Measurements from ENCODE around the gene CCNI2. TPM values are rescaled to one million over a fixed set of nuclear protein-coding genes. Genes with fewer than 3 reads are reported as not detected.
A peak's percentile ranks its signal among the peaks of the same experiment; 100 is the strongest.

CCNI2 gene
- total and polyA plus RNA-seq, 2 donors (not counting 3 experiments of a cell fraction or from before 2014, with no cell fraction given) = 0.25 to 0.53 TPM

DNA sequence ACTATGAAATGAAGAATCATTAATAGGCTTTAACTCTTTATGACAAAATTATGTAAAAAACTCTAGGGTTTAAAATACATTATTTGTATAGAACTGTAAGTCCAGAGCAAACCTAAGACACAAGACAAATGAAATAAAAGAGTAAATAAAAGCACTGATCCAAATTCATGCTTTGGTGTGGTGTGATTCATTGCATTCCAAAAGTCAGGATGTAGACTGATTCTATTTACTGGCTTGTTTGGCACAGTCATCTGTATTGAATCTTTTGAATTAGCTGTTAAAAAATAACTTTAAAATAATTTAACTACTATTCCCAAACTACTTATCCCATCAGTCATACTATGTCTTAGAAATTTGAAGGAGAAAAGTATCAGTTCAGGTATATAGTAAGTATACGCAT lies 42.4 kb upstream of the CCNI2 start:
- peak; percentile 4 for FAIRE-seq
- H3K4me2 ChIP-seq (ENCODE audit: insufficient read depth, low read length) = no peak overlapping the region
- no peaks in the 10 kb centered on the region for H3K36me3 ChIP-seq (ENCODE audit: control insufficient read depth in 2 of 2, extremely low read depth in 1 of 2, insufficient read depth in 2 of 2, low read length in 2 of 2)
- H3K9ac ChIP-seq (replicated peaks; ENCODE audit: extremely low read depth, insufficient read depth, low read length) = no peak overlapping the region
- POLR2A ChIA-PET = no interaction called here
- H3K79me2 ChIP-seq (ENCODE audit: control insufficient read depth, insufficient read depth, low read length) = no peaks in the 10 kb centered on the region
- H2AFZ ChIP-seq (ENCODE audit: low read depth, low read length) = no peak overlapping the region
- peaks cover 2% of the 10 kb centered on the region for H4K20me1 ChIP-seq (replicated peaks; ENCODE audit: control insufficient read depth, extremely low read depth, insufficient read depth, low read length)
- H3K4me1 ChIP-seq (ENCODE audit: control insufficient read depth, extremely low read depth, insufficient read depth, low read length) = peaks cover 13% of the 10 kb centered on the region
- DNase-seq (ENCODE audit: low read depth, low spot score) = peak; percentile 40
- dilution Hi-C loops (cut with MboI; ENCODE audit: extremely low pct_ligation_motif_present, low sequenced_read_pairs) (no loop called here), intact Hi-C loops (cut with micrococcal nuclease) (no loop called here)
- BruUV-seq (replicated peaks) = no TSS peak
- H3K4me3 ChIP-seq (replicated peaks in 1 of 3; ENCODE audit: insufficient read depth in 1 of 3, low read depth in 1 of 3, low read length in 3 of 3) = no peak overlapping the region
- peak overlapping the region; percentile 18 for H3K27ac ChIP-seq (ENCODE audit: insufficient read depth, low read depth, low read length)
- TF ChIP-seq, protein P1, sequence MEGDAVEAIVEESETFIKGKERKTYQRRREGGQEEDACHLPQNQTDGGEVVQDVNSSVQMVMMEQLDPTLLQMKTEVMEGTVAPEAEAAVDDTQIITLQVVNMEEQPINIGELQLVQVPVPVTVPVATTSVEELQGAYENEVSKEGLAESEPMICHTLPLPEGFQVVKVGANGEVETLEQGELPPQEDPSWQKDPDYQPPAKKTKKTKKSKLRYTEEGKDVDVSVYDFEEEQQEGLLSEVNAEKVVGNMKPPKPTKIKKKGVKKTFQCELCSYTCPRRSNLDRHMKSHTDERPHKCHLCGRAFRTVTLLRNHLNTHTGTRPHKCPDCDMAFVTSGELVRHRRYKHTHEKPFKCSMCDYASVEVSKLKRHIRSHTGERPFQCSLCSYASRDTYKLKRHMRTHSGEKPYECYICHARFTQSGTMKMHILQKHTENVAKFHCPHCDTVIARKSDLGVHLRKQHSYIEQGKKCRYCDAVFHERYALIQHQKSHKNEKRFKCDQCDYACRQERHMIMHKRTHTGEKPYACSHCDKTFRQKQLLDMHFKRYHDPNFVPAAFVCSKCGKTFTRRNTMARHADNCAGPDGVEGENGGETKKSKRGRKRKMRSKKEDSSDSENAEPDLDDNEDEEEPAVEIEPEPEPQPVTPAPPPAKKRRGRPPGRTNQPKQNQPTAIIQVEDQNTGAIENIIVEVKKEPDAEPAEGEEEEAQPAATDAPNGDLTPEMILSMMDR (IDR thresholded peaks at IDR 0.05; ENCODE audit: extremely low read depth in 1 of 2, insufficient read depth in 1 of 2, low read depth in 1 of 2, low read length in 2 of 2) = no peak
- TF ChIP-seq FOS (IDR thresholded peaks at IDR 0.05; ENCODE audit: borderline replicate concordance, insufficient read depth, low read length) = peak; percentile 31
- TF ChIP-seq POLR2AphosphoS5 (IDR thresholded peaks at IDR 0.05; ENCODE audit: insufficient read depth, low read depth, low read length) = no peak
- no peaks in the 10 kb centered on the region for H3K9me3 ChIP-seq (replicated peaks; ENCODE audit: control insufficient read depth, insufficient read depth, low read length)
- CTCF ChIA-PET = interaction anchor here (1.4 kb wide), 1 partner anchor 14 kb away, joined by 3 read pairs; no protein-coding TSS in a partner anchor
- H3K27me3 ChIP-seq (ENCODE audit: control insufficient read depth in 2 of 2, insufficient read depth in 2 of 2, low read length in 2 of 2) = no peaks in the 10 kb centered on the region
- peaks cover 2% of the 10 kb centered on the region for H3K9me1 ChIP-seq (replicated peaks; ENCODE audit: control insufficient read depth, extremely low read depth, insufficient read depth, low read length)

DNA sequence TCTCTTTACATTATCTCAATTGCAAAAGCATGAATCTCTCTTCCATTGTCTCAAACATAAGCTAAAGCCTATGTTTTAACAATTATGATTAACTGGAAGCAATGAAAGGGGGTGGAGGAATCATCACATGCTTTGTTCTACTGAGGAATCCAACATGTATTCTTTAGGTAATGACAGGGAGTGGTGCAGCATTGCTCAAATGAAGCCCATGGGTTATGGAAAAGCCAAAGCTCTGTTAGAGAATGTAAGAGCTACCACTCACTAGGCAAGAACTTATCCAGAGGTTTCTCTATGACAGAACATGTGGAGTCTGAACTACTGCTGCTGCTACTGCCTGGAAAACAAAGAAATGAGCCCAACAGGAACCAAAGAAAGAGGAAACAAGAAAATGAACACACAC lies 38.6 kb upstream of the CCNI2 start:
- CTCF ChIA-PET = interaction anchor here (0.6 to 1.9 kb wide), 6 partner anchors 8 to 1394 kb away, joined by 3 to 5 read pairs (median 4); partner anchors contain the start of gene KIF3A
- Histone ChIP-seq H3K4me2 (ENCODE audit: insufficient read depth, low read length) (no peak overlapping the region), H4K20me1 (replicated peaks; ENCODE audit: control insufficient read depth, extremely low read depth, insufficient read depth, low read length) (peaks cover 2% of the 10 kb centered on the region), H3K79me2 (ENCODE audit: control insufficient read depth, insufficient read depth, low read length) (no peaks in the 10 kb centered on the region), H3K27ac (ENCODE audit: insufficient read depth, low read depth, low read length) (no peak overlapping the region), H3K9me3 (replicated peaks; ENCODE audit: control insufficient read depth, insufficient read depth, low read length) (no peaks in the 10 kb centered on the region), H3K4me3 (replicated peaks in 1 of 3; ENCODE audit: insufficient read depth in 1 of 3, low read depth in 1 of 3, low read length in 3 of 3) (no peak overlapping the region), H3K9me1 (replicated peaks; ENCODE audit: control insufficient read depth, extremely low read depth, insufficient read depth, low read length) (peaks cover 2% of the 10 kb centered on the region), H3K36me3 (ENCODE audit: control insufficient read depth in 2 of 2, extremely low read depth in 1 of 2, insufficient read depth in 2 of 2, low read length in 2 of 2) (no peaks in the 10 kb centered on the region), H3K4me1 (ENCODE audit: control insufficient read depth, extremely low read depth, insufficient read depth, low read length) (peaks cover 13% of the 10 kb centered on the region), H3K27me3 (ENCODE audit: control insufficient read depth in 2 of 2, insufficient read depth in 2 of 2, low read length in 2 of 2) (no peaks in the 10 kb centered on the region), H3K9ac (replicated peaks; ENCODE audit: extremely low read depth, insufficient read depth, low read length) (no peak overlapping the region), H2AFZ (ENCODE audit: low read depth, low read length) (no peak overlapping the region)
- TF ChIP-seq EZH2 (IDR thresholded peaks at IDR 0.05; ENCODE audit: borderline replicate concordance, low read depth, low read length, severe bottlenecking) (no peak), POLR2A (IDR thresholded peaks at IDR 0.05; ENCODE audit: low read depth, low read length) (no peak), GATA2 (IDR thresholded peaks at IDR 0.05; ENCODE audit: insufficient read depth, insufficient read length, low read depth, low read length) (no peak), JUN (IDR thresholded peaks at IDR 0.05; ENCODE audit: borderline replicate concordance, insufficient read depth, insufficient read length, low read depth) (no peak), FOS (IDR thresholded peaks at IDR 0.05; ENCODE audit: borderline replicate concordance, insufficient read depth, low read length) (no peak), POLR2AphosphoS5 (IDR thresholded peaks at IDR 0.05; ENCODE audit: insufficient read depth, low read depth, low read length) (no peak), MYC (IDR thresholded peaks at IDR 0.05; ENCODE audit: low read depth, low read length) (no peak)
- TF ChIP-seq, protein P1 (IDR thresholded peaks at IDR 0.05; ENCODE audit: extremely low read depth in 1 of 2, insufficient read depth in 1 of 2, low read depth in 1 of 2, low read length in 2 of 2) = no peak
- TF ChIP-seq, protein P2, sequence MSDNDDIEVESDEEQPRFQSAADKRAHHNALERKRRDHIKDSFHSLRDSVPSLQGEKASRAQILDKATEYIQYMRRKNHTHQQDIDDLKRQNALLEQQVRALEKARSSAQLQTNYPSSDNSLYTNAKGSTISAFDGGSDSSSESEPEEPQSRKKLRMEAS (IDR thresholded peaks at IDR 0.05; ENCODE audit: insufficient read depth, insufficient read length) = no peak
- intact Hi-C loops (cut with micrococcal nuclease) (no loop called here), dilution Hi-C loops (cut with MboI; ENCODE audit: extremely low pct_ligation_motif_present, low sequenced_read_pairs) (no loop called here)
- FAIRE-seq (no peak), DNase-seq (ENCODE audit: low read depth, low spot score) (no peak)
- POLR2A ChIA-PET = interaction anchor here (0.7 kb wide), 1 partner anchor 27 kb away, joined by 3 read pairs; no protein-coding TSS in a partner anchor
- BruUV-seq (replicated peaks) = no TSS peak
